AG04450 (cell line): Measurements from ENCODE around the gene FBXO11. TPM values are rescaled to one million over a fixed set of nuclear protein-coding genes. Genes with fewer than 3 reads are reported as not detected.
A peak's percentile ranks its signal among the peaks of the same experiment; 100 is the strongest.

Experiments used
- CTCF ChIA-PET: fragments of 300-600, 350-600 bp; formaldehyde crosslinking; extraction: SDS; loops from one replicate; lab custom pipeline; 2022; ENCODE audit warnings: antibody characterized with exemption, inconsistent platforms; lab: Charles Lee
- POLR2A ChIA-PET: fragments of 350-600 bp; formaldehyde crosslinking; extraction: SDS; loops from one replicate; lab custom pipeline; 2021; ENCODE audit warnings: antibody characterized with exemption, inconsistent platforms; lab: Yijun Ruan, JAX
- DNase-seq: peaks from one replicate; pipeline ENCODE4 v3.0.0-alpha.2; 2011; ENCODE audit warnings: low read depth, low spot score
- H3K27ac ChIP-seq: one replicate; pipeline ENCODE4 v1.5.1; 2012; ENCODE audit warnings: low read depth, low read length, control low read depth
- H3K27me3 ChIP-seq: one replicate; pipeline ENCODE4 v1.6.0; 2012; ENCODE audit warnings: low read length; ENCODE audit not compliant: control insufficient read depth, insufficient read depth
- H3K4me3 ChIP-seq: 2 replicates; pipeline ENCODE4 v1.5.1; 2011; ENCODE audit warnings: mild to moderate bottlenecking, low read depth, low read length, control low read depth
- H3K9me3 ChIP-seq: 2 replicates; pipeline ENCODE4 v1.5.1; 2012; ENCODE audit warnings: low read length; ENCODE audit not compliant: control insufficient read depth, insufficient read depth
- polyA plus RNA-seq: library from polyadenylated mRNA; depleted of rRNA; stranded (reverse); fragments of >200 nt; gene quantifications from 2 replicates; pipeline ENCODE4 v1.2.3, GENCODE V29; 2011
- TF ChIP-seq, protein P1 (sequence below): IDR thresholded peaks from 2 replicates; pipeline ENCODE4 v1.5.1; 2011; ENCODE audit warnings: low read depth, low read length, control low read depth, inconsistent platforms

FBXO11 gene
- polyA plus RNA-seq, 1 experiment, result 55.9 TPM

DNA sequence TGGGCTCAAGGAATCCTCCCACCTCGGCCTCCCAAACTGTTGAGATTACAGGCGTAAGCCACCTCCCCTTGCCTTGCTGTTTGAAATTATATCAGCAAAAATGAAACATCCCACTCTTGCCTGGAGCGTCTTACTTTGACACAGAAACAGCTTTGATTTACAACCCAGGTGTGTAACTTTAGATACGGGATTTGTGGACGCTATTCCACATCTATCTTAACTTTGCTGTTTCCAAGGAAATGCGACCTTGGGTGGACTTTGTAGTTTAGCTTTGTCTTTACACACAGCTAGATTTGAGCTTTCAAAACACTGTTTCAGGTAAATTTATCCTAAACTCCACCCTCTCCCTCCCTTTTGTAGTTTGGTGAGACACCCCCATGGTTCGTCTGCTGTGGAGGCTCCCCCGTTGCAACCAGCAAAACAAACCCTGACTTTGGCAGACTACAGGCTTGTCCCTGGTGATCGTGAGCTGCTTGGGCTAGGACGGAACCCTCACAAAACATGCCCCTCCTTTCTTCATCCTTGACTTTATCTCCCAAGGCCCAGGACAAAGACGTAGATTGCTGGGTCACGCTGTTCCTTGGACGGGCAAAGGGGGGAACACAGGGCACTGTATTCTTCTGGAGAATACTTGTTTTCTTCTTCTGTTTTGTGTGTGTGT, 128.9 kb downstream of the FBXO11 start:
- H3K27ac ChIP-seq, result no peak overlapping the region

DNA sequence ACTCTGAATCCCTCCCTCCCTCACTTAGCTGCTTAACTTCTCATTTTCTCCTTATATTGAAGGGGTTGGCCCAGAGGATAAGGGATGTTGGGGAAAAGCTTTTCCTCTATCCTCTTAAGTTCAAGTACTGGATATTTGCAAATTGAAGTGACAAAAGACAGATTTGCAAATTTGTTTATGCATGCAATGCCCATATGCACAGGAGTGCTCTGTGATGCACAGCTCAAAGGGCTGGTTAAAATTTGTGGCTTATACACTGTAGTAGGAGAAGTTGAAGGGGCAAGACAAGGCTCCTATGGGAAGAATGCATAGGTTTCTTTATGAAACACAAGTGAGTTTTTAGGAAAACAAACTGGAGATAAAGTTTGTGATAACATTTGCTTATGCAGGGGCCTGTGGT, 131.7 kb downstream of the FBXO11 start:
- Histone ChIP-seq H3K27ac (no peak overlapping the region), H3K9me3 (peaks cover 16% of the 10 kb centered on the region), H3K4me3 (no peak overlapping the region), H3K27me3 (no peaks in the 10 kb centered on the region)
- DNase-seq, result no peak
- TF ChIP-seq, protein P1, sequence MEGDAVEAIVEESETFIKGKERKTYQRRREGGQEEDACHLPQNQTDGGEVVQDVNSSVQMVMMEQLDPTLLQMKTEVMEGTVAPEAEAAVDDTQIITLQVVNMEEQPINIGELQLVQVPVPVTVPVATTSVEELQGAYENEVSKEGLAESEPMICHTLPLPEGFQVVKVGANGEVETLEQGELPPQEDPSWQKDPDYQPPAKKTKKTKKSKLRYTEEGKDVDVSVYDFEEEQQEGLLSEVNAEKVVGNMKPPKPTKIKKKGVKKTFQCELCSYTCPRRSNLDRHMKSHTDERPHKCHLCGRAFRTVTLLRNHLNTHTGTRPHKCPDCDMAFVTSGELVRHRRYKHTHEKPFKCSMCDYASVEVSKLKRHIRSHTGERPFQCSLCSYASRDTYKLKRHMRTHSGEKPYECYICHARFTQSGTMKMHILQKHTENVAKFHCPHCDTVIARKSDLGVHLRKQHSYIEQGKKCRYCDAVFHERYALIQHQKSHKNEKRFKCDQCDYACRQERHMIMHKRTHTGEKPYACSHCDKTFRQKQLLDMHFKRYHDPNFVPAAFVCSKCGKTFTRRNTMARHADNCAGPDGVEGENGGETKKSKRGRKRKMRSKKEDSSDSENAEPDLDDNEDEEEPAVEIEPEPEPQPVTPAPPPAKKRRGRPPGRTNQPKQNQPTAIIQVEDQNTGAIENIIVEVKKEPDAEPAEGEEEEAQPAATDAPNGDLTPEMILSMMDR, result no peak
- POLR2A ChIA-PET, result no interaction called here
- CTCF ChIA-PET, result interaction anchor here (0.6 to 1.4 kb wide), 3 partner anchors 337 to 448 kb away, joined by 3 to 8 read pairs (median 4); no protein-coding TSS in a partner anchor

More for the DNA sequence above, 128.9 kb downstream of the FBXO11 start:
- Histone ChIP-seq H3K4me3 (no peak overlapping the region), H3K27me3 (no peaks in the 10 kb centered on the region), H3K9me3 (no peaks in the 10 kb centered on the region)
- ChIA-PET POLR2A (no interaction called here), CTCF (interaction anchor here (0.6 to 2.6 kb wide), 2 partner anchors 10 to 57 kb away, joined by 3 to 24 read pairs; no protein-coding TSS in a partner anchor)
- DNase-seq, result no peak
- TF ChIP-seq, protein P1, result no peak

DNA sequence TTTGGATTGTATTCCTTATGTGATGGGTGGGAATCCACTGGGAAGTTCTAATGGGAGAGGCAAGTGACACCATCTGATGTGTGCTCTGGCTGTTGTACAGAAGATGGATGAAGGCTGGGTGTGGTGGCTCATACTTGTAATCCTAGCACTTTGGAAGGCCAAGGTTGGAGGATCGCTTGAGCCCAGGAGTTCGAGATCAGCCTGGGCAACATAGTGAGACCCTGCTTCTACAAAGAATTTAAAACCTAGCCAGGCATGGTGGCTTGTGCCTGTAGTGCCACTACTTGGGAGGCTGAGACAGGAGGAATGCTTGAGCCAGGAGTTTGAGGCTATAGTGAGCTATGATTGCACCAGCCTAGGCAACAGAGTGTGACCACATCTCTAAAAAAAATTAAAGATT, 134.0 kb downstream of the FBXO11 start:
- H3K4me3 ChIP-seq, result no peak overlapping the region
- DNase-seq, result no peak
- TF ChIP-seq, protein P1, result no peak
- CTCF ChIA-PET, result interaction anchor here (0.7 to 1.5 kb wide), 2 partner anchors 334 to 335 kb away, joined by 3 to 7 read pairs; no protein-coding TSS in a partner anchor
- no peak overlapping the region for H3K27ac ChIP-seq
- H3K9me3 ChIP-seq, result peaks cover 21% of the 10 kb centered on the region
- peaks cover 2% of the 10 kb centered on the region for H3K27me3 ChIP-seq
- POLR2A ChIA-PET, result no interaction called here

DNA sequence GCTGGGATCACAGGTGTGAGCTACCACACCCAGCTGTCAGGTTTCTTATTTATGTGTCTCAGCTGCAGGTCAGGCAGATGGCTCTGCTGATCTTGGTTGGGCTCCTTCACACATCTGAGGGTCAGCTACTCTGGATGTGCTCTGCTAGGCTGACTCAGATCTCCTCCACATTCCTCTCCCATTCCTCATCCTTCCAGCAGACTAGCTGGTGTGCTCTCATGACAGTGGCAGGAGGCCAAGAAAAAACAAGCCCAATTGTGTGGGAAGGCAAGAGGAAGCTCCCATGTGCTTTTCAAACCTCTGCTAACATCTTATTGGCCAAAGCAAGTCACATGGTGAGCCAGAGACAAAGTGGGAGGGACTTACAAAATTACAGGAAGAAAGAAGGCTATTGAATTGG, 135.1 kb downstream of the FBXO11 start:
- CTCF ChIA-PET, result interaction anchor here (1.5 to 6.7 kb wide), 3 partner anchors 335 to 436 kb away, joined by 3 to 168 read pairs (median 6); no protein-coding TSS in a partner anchor
- Histone ChIP-seq H3K9me3 (peaks cover 21% of the 10 kb centered on the region), H3K4me3 (no peak overlapping the region), H3K27me3 (peaks cover 2% of the 10 kb centered on the region), H3K27ac (no peak overlapping the region)
- POLR2A ChIA-PET, result interaction anchor here (2.2 kb wide), 1 partner anchor 12 kb away, joined by 6 read pairs; the partner anchor contains the start of gene MSH6
- TF ChIP-seq, protein P1, result no peak
- DNase-seq, result peak; percentile 85

DNA sequence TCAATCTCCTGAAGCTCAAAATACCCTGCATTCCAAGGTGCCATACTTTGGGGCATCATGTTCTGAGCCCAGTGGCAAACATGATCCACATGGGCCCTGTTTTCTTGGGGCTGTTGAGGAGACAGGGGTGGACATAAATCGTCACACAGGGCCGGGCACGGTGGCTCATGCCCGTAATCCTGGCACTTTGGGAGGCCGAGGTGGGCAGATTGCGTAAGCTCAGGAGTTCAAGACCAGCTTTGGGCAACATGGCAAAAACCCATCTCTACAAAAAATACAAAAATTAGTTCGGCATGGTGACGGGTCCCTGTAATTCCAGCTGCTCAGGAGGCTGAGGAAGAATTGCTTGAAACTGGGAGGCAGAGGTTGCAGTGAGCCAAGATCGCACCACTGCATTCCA, 137.0 kb downstream of the FBXO11 start:
- CTCF ChIA-PET, result interaction anchor here (0.6 to 6.7 kb wide), 7 partner anchors 12 to 1504 kb away, joined by 3 to 168 read pairs (median 16); no protein-coding TSS in a partner anchor

More for the DNA sequence above, 137.0 kb downstream of the FBXO11 start:
- no peak for DNase-seq
- Histone ChIP-seq H3K4me3 (no peak overlapping the region), H3K9me3 (peaks cover 21% of the 10 kb centered on the region), H3K27ac (no peak overlapping the region), H3K27me3 (peaks cover 2% of the 10 kb centered on the region)
- POLR2A ChIA-PET, result no interaction called here
- TF ChIP-seq, protein P1, result no peak
